ENCODE results near the gene SANBR.

GRCh38 chr2:61044636-61045035 is 21.0 kb upstream of the SANBR start:
- no peak for TF ChIP-seq GATA2 (IDR thresholded peaks at IDR 0.05; ENCODE audit: low read depth, low read length)
- no peak for TF ChIP-seq GATA3 (IDR thresholded peaks at IDR 0.05; ENCODE audit: low read depth, low read length)

Data from SH-SY5Y (cell line).